Ramos (cell line): ENCODE data around the gene ARHGAP24.

Source experiments
- in situ Hi-C: fragments of 300-500 bp; cut with MboI; formaldehyde crosslinking; loops from one replicate; pipeline ENCODE4 v1.14.3; 2022; ENCODE audit warnings: low sequenced_read_pairs; ENCODE audit not compliant: unreplicated experiment

Gene ARHGAP24

GRCh38 chr4:85474818-85475630 is at the start of gene ARHGAP24:
ARHGAP24 (plus strand) TSS chr4:85475150.
- in situ Hi-C loops: no loop called here

GRCh38 chr4:85426366-85426765 is 48.6 kb upstream of the ARHGAP24 start:
- in situ Hi-C loops: no loop called here

GRCh38 chr4:85427123-85427522 is 47.8 kb upstream of the ARHGAP24 start:
- in situ Hi-C loops: no loop called here

- in situ Hi-C loops: no loop called here
Measured at GRCh38 chr4:85430226-85430625, 44.7 kb upstream of the ARHGAP24 start.

GRCh38 chr4:85430697-85431096 is 44.3 kb upstream of the ARHGAP24 start:
- in situ Hi-C loops: no loop called here

- in situ Hi-C loops: no loop called here
Measured at GRCh38 chr4:85431156-85431555, 43.8 kb upstream of the ARHGAP24 start.

GRCh38 chr4:85431881-85432485 is 43.0 kb upstream of the ARHGAP24 start:
- in situ Hi-C loops: no loop called here

GRCh38 chr4:85445050-85445639 is 29.8 kb upstream of the ARHGAP24 start:
- in situ Hi-C loops: no loop called here

- in situ Hi-C loops: no loop called here
Measured at GRCh38 chr4:85446141-85446861, 28.6 kb upstream of the ARHGAP24 start.

- in situ Hi-C loops: no loop called here
Measured at GRCh38 chr4:85448906-85449890, 25.8 kb upstream of the ARHGAP24 start.

GRCh38 chr4:85452058-85452731 is 22.8 kb upstream of the ARHGAP24 start:
- in situ Hi-C loops: no loop called here

- in situ Hi-C loops: no loop called here
Measured at GRCh38 chr4:85455942-85456341, 19.0 kb upstream of the ARHGAP24 start.

GRCh38 chr4:85457752-85458467 is 17.0 kb upstream of the ARHGAP24 start:
- in situ Hi-C loops: no loop called here

- in situ Hi-C loops: no loop called here
Measured at GRCh38 chr4:85459736-85460135, 15.2 kb upstream of the ARHGAP24 start.

- in situ Hi-C loops: no loop called here
Measured at GRCh38 chr4:85474356-85474755, 594 bp upstream of the ARHGAP24 start.

- in situ Hi-C loops: no loop called here
Measured at GRCh38 chr4:85475631-85476233, 782 bp downstream of the ARHGAP24 start.

- in situ Hi-C loops: no loop called here
Measured at GRCh38 chr4:85476381-85476780, 1.4 kb downstream of the ARHGAP24 start.

- in situ Hi-C loops: no loop called here
Measured at GRCh38 chr4:85477534-85477933, 2.6 kb downstream of the ARHGAP24 start.
